Fibroblast of lung (primary cell): ENCODE results near the gene SLC6A16. TPM values are rescaled to one million over a fixed set of nuclear protein-coding genes. Genes with fewer than 3 reads are reported as not detected.
A peak's percentile ranks its signal among the peaks of the same experiment; 100 is the strongest.

ENCODE experiments used
- DNase-seq, 2 donors: peaks; one replicate each; pipeline versions ENCODE4 v3.0.0 to v3.0.0-alpha.2; 2010; ENCODE audit warnings: low read depth in 2 of 2
- H2AFZ ChIP-seq: 2 replicates; pipeline ENCODE4 v1.5.1; 2012; ENCODE audit warnings: low read length, control low read depth, inconsistent platforms
- H3K27ac ChIP-seq: 2 replicates; pipeline ENCODE4 v1.5.1; 2011; ENCODE audit warnings: low read length, control low read depth; ENCODE audit not compliant: insufficient read depth
- H3K27me3 ChIP-seq: 2 replicates; pipeline ENCODE4 v1.5.1; 2011; ENCODE audit warnings: mild to moderate bottlenecking, low read length; ENCODE audit not compliant: control insufficient read depth, insufficient read depth
- H3K36me3 ChIP-seq: 2 replicates; pipeline ENCODE4 v1.5.1; 2011; ENCODE audit warnings: low read length; ENCODE audit not compliant: control insufficient read depth, insufficient read depth
- H3K4me1 ChIP-seq: 2 replicates; pipeline ENCODE4 v1.5.1; 2011; ENCODE audit warnings: low read length; ENCODE audit not compliant: control insufficient read depth, insufficient read depth; ENCODE audit errors: extremely low read depth
- H3K4me2 ChIP-seq: 2 replicates; pipeline ENCODE4 v1.5.1; 2011; ENCODE audit warnings: low read length, control low read depth; ENCODE audit not compliant: insufficient read depth; ENCODE audit errors: extremely low read depth
- H3K4me3 ChIP-seq, 4 experiments: fragments of 200-600 bp in 1 of 4; sonication (generic) in 1 of 4; replicated peaks in 1 of 4; 2 replicates each; pipeline ENCODE4 v1.5.1; 2011 to 2016; ENCODE audit warnings: low read length in 4 of 4, low read depth in 3 of 4, mild to moderate bottlenecking in 3 of 4, control low read depth in 2 of 4, inconsistent platforms in 1 of 4, mixed read lengths in 1 of 4; ENCODE audit not compliant: insufficient read depth in 1 of 4; ENCODE audit errors: control extremely low read depth in 1 of 4
- H3K79me2 ChIP-seq: 2 replicates; pipeline ENCODE4 v1.5.1; 2012; ENCODE audit warnings: mild to moderate bottlenecking, low read length, inconsistent platforms; ENCODE audit not compliant: control insufficient read depth, insufficient read depth
- H3K9ac ChIP-seq: 2 replicates; pipeline ENCODE4 v1.5.1; 2011; ENCODE audit warnings: mild to moderate bottlenecking, low read length, control low read depth; ENCODE audit not compliant: insufficient read depth
- H3K9me3 ChIP-seq: 2 replicates; pipeline ENCODE4 v1.5.1; 2012; ENCODE audit warnings: low read depth, low read length; ENCODE audit not compliant: control insufficient read depth, insufficient read depth
- H4K20me1 ChIP-seq: 2 replicates; pipeline ENCODE4 v1.5.1; 2011; ENCODE audit warnings: low read length; ENCODE audit not compliant: control insufficient read depth, insufficient read depth; ENCODE audit errors: extremely low read depth
- CTCF ChIP-seq, 2 donors: IDR thresholded peaks in 1 of 2; conservative IDR thresholded peaks in 1 of 2; 1 replicate in 1 of 2; 2 replicates in 1 of 2; pipeline ENCODE4 v1.5.1; 2011 to 2012; ENCODE audit warnings: low read length in 2 of 2, control low read depth in 1 of 2, inconsistent platforms in 1 of 2, low read depth in 1 of 2, mild to moderate bottlenecking in 1 of 2
- EZH2 ChIP-seq: IDR thresholded peaks from 2 replicates; pipeline ENCODE4 v1.5.1; 2012; ENCODE audit warnings: low read length, control low read depth, mild to moderate bottlenecking; ENCODE audit errors: missing control alignments
- polyA plus RNA-seq, 2 donors: library from polyadenylated mRNA; depleted of rRNA in 1 of 2; stranded (reverse) in 1 of 2; unstranded in 1 of 2; fragments of >200 nt; gene quantifications; 2 replicates each; pipeline ENCODE4 v1.2.1, GENCODE V29; 2011 to 2012; ENCODE audit warnings: missing spikeins in 1 of 2
- total RNA-seq: library from RNA; depleted of rRNA; stranded (reverse); fragments of >200 nt; gene quantifications from 2 replicates; pipeline ENCODE4 v1.2.1, GENCODE V29; 2014

SLC6A16 gene
- total and polyA plus RNA-seq, 2 donors (not counting 1 experiment from before 2014, with no cell fraction given) = under 0.01 to 0.62 TPM

GRCh38 chr19:49340865-49341718 lies 16.1 kb upstream of the SLC6A16 start:
- peaks cover 7% of the 10 kb centered on the region for H3K27me3 ChIP-seq
- peaks cover 7% of the 10 kb centered on the region for H3K36me3 ChIP-seq
- H3K4me2 ChIP-seq = no peak overlapping the region
- H3K4me3 ChIP-seq = no peak overlapping the region
- peaks cover 4% of the 10 kb centered on the region for H3K4me1 ChIP-seq
- no peak overlapping the region for H2AFZ ChIP-seq
- H3K79me2 ChIP-seq = no peaks in the 10 kb centered on the region
- H3K9me3 ChIP-seq = no peaks in the 10 kb centered on the region
- TF ChIP-seq CTCF (conservative IDR thresholded peaks at IDR 0.05 in 1 of 2, IDR thresholded peaks at IDR 0.05 in 1 of 2; ENCODE audit: low read depth in 1 of 2, low read length in 2 of 2) = no peak
- no peak for TF ChIP-seq EZH2
- no peak overlapping the region for H3K9ac ChIP-seq
- H3K27ac ChIP-seq = no peak overlapping the region
- no peaks in the 10 kb centered on the region for H4K20me1 ChIP-seq
- DNase-seq = no peak

DNA sequence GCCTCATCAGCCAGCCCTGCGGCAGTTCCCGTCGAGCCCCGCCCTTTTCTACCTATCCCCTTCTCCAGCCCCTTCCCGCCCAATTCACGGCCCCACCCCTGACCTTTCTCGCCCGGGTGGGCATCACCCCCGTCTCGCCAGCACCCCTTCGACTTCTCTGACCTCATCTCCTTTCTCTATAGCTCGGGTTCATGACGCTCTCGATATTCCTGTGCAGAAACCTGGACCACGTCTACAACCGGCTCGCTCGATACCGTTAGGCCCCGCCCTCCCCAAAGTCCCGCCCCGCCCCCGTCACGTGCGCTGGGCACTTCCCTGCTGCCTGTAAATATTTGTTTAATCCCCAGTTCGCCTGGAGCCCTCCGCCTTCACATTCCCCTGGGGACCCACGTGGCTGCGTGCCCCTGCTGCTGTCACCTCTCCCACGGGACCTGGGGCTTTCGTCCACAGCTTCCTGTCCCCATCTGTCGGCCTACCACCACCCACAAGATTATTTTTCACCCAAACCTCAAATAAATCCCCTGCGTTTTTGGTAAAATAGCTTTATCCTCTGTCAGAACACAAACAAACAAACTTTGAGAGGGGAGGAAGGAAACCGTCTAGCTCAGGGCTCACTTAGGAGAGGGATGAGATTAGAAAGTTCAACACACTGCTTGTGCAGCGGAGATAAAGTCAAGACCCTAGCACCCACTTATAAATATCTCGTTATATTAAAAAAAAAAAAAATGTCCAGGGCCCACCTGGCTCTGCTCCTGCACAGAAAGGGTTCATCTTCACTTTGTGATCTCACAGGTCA lies 15.3 kb upstream of the SLC6A16 start:
- peak overlapping the region in 1 of 4 experiments; percentile 27 for H3K4me3 ChIP-seq
- TF ChIP-seq EZH2 = no peak
- TF ChIP-seq CTCF (conservative IDR thresholded peaks at IDR 0.05 in 1 of 2, IDR thresholded peaks at IDR 0.05 in 1 of 2; ENCODE audit: low read depth in 1 of 2, low read length in 2 of 2) = no peak
- H3K9me3 ChIP-seq = no peaks in the 10 kb centered on the region
- no peak overlapping the region for H3K9ac ChIP-seq
- peaks cover 7% of the 10 kb centered on the region for H3K36me3 ChIP-seq
- no peaks in the 10 kb centered on the region for H4K20me1 ChIP-seq
- peak in 1 of 2 donors; percentile 11 for DNase-seq
- H2AFZ ChIP-seq = no peak overlapping the region
- H3K4me1 ChIP-seq = peaks cover 4% of the 10 kb centered on the region
- no peak overlapping the region for H3K27ac ChIP-seq
- H3K27me3 ChIP-seq = peaks cover 7% of the 10 kb centered on the region
- no peaks in the 10 kb centered on the region for H3K79me2 ChIP-seq
- H3K4me2 ChIP-seq = no peak overlapping the region

DNA sequence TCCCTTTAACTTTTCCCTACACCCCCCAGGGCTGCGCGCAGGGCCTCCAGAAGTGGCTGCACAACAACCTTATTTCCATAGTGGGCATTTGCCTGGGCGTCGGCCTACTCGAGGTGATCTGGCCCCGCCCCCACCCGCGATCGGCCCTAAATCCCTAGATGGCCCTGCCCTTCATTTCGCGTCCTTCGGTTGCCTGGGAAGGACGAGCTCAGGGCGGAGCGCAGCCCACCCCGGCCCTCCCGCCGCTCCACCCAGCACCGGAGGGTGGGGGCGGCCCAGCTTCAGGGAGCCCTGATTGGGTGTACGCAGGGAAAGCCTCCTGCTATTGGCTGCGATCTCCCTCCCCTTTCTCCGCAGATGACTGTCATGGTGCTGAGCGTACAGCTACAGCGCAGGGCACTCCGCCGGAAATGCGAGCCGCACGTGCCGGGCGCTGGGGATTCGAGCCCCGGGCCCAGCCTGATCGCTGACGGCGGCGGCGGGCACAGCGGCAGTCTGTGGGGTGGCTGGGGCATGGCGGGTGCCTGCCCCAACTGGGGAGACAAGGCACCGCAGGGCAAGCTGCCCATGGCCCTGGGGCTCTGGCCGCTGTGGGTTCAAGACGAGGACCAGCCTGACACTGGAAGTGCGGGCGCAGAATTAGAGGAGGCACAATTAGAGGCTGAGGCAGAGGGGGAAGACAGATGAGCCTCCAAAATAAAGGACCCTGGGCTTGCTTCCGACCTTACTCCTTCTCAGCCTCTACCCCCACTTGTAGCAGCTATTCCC lies 14.5 kb upstream of the SLC6A16 start:
- Histone ChIP-seq H3K36me3 (peaks cover 4% of the 10 kb centered on the region), H3K4me2 (peak overlapping the region; percentile 25), H3K9me3 (no peaks in the 10 kb centered on the region), H3K27me3 (peaks cover 7% of the 10 kb centered on the region), H4K20me1 (no peaks in the 10 kb centered on the region), H3K4me3 (peak overlapping the region in 2 of 4 experiments; percentile 16 to 29), H3K27ac (no peak overlapping the region), H2AFZ (peak overlapping the region; percentile 8), H3K79me2 (no peaks in the 10 kb centered on the region), H3K4me1 (peaks cover 4% of the 10 kb centered on the region), H3K9ac (no peak overlapping the region)
- DNase-seq = peak; percentile 87 to 91
- TF ChIP-seq EZH2 (no peak), CTCF (conservative IDR thresholded peaks at IDR 0.05 in 1 of 2, IDR thresholded peaks at IDR 0.05 in 1 of 2; ENCODE audit: low read depth in 1 of 2, low read length in 2 of 2) (no peak)
